Measurements from ENCODE around the gene KRT2.
"Not testable (repeated sequence)": the region's sequence is repeated elsewhere in the genome, so short reads cannot be mapped to it uniquely, and the experiment has no call there.

KRT2 gene

DNA sequence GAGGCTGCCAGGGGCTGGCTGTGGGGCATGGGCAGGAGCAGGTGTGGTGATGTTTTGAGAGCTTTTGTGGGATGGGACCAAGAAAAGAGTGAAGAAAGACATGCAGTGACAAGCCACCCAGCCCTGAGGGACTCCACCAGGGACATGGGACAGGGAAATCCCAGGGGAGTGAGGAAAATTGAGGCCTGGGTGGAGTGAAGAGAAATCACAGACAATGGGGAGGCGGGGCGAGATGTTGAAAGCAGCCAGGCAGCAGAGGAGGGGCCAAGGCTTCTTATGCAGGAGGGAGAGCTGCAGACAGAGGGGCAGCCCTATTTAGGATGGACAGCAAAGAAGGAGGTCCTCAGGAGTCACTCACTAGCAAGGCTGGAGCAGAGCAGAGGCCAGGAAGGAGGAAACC lies 32.4 kb upstream of the KRT2 start:
- DNase-seq (ENCODE audit: low read depth) = no peak

DNA sequence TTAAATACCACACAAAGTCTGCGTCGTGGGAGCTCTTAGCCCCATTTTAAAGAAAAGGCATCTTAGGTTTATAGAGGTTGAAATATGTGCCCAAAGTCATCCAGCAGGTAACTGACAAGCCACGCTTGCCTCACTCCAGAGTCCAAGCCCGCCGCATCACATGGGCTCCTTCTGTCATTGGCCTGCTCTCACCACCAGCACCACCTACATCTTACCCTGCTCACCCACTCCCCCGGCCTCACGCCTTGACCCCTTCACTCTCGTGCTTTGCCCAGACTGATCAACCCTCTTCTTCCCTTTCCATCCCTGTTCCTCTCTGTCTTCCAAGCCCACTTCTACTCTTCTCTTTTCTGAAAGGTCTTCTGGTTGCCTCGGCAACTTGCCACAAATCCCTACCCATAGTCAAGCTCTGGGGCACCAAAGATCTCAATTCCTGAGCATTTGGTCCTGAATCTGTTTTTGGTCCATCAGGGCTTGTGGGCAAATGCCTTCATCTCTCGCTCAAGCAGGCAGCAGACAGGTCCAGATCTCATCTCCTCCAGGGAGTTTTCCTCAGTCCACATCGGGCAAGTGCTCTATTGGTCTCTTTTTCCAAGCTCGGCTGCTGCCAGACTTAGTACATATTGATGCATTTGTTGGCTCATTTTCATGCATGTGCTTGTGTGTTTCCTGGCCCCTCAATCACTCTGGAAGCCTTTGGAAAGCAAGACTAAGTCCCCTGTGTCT lies 31.7 kb upstream of the KRT2 start:
- DNase-seq (ENCODE audit: low read depth) = no peak

DNA sequence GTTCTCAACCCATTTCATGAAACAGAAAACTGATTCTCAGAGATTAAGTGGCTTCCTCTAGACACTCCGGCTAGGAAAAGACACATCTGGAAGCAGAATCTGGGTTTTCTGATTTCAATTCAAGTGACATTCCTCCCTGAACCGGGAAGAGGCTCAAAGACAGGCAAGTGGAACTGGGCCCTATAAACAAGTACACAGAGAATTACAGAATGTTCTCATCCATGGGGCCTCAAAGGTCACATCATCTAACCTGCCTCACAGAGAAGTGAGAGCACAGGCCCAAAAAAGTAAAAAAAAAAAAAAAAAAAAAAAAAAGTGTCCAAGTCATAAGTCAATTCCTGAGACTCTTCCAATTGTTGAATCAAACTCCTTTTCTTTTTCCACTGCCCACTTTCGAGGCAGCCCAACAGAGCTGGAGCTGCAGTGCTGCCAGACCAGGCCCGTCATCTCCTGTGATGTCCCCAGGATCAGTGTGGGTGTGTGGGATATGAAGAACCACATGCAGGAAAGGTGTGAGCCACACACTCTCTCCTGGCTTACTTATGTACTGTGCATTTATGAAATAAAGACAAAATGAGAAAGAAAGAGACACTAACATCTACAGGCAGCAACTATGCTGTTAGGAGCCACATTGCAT lies 31.0 kb upstream of the KRT2 start:
- no peak for DNase-seq (ENCODE audit: low read depth)

DNA sequence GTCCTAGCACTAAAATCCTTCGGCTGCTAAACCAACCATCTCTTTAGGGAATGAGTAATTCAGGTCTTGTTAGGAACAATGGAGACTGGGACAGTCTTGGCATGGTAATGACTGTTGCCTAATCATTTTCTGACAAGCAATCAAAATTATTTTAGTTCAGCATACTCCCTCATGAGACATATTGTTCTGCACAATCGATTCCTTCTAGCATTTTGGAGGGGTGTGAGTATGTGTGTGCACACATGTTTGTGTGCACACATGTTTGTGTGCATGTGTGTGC lies 30.3 kb upstream of the KRT2 start:
- DNase-seq (ENCODE audit: low read depth) = no peak

DNA sequence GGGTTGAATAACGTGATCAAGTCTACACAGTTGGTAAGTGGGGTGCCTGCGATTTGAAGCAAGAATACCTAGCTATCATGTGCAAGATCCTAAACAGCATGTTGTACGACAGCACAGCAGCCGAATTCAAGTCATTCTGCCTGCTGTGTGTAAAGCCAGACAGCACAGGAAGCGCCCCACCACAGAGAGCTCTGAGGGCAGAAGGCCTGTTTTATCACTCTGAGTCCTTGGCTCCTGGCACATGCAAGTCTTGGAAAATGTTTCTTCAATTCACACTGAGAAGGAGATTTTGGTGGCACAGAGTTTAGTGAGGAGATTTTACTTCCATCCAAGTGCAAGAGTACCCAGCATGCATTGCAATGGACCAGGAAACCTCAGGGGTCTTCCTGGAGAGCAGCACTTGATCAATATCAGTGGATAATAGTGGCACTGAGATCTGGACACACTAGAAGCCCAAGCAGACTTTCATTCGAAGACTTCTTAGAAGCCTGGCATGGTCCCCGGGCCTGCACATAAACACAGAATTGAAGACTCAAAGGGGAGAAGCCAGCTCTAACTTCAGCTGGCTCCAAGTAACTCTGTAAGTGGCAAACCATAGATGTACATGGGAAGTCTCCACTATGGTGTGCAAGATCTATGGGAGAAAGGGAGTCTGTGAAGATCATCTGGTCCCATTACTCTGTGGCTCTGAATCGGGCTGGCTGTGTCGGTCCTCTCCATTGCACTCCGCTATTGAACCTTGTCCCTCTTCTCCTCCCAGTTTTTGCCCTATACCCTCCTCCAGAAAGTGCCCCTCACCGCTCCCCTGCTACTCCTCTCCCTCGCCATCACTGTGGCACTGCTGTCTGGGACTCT lies 29.7 kb upstream of the KRT2 start:
- no peak for DNase-seq (ENCODE audit: low read depth)

DNA sequence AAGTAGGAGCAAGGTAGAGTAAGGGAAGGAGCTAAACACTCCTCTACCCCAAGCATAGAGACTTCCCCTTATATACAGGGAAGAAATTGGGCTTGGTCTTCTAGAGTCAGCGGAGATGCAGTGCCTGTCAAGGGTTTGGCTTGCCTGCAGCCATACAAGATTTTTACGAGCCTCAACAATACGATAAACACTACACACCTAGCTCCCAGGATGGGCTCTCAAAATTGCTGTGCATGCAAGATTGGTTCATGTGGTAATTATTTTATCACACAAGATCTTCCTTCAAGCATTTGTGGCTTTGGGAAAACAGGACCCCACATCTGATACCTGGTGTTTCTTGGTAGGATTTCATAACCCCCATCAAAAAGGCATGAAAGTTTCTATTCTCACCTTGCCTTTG lies 28.4 kb upstream of the KRT2 start, which contains the start of gene KRT1:
TSS of gene KRT1 (minus strand) at position 45 of the 400 bp plus-strand sequence. CDS start 59 bp downstream, outside the sequence.
- DNase-seq (ENCODE audit: low read depth) = no peak

DNA sequence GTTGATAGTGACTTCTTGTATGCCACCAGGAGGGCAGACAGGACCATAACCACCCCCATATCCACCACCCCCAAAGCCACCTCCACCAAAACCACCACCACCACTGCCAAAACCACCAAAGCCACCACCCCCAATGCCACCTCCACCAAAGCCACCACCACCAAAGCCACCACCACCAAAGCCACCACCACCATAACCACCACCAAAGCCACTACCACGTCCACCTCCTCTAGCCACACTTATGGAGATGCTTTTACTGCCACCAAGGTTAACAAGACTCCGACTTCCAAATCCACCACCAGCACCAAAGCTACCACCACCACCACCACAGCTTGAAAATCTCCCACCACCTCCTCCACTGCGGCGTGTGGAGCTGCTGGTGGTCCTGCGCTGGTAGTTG lies 27.9 kb upstream of the KRT2 start:
- no peak for DNase-seq (ENCODE audit: low read depth)

DNA sequence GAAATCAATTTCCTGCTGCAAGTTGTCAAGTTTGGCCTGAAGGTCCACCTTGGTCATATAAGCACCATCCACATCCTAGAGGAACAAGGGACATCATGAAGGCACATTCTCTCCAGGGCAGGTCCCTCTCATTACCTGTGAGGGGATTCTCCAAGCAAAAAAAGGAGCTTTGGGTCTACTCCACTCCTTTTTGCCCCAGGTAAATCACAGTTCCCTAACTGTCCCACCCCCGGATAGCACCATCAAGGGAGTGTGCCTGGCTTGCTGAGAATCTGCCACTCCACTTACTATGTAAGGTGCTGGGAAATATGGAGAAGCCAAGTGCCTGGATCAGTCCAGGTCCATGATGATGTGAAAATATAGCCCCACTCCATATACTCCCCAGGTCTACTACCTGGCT lies 25.7 kb upstream of the KRT2 start:
- no peak for DNase-seq (ENCODE audit: low read depth)

DNA sequence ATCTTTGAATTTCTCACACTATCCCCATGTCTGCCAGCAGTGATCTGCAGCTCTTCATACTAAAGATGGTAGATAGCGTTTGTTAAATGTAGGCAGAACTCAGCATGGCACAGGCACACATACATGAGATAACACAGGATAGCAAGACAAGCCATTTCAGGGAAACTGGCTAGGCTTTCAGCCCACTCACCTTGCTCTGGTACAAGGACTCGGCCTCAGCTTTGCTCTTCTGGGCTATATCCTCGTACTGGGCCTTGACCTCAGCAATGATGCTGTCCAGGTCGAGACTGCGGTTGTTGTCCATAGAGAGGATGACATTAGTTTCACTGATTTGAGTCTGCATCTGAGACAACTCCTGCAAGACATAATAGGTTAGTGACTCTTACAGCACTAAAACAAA lies 25.1 kb upstream of the KRT2 start:
- DNase-seq (ENCODE audit: low read depth) = no peak

DNA sequence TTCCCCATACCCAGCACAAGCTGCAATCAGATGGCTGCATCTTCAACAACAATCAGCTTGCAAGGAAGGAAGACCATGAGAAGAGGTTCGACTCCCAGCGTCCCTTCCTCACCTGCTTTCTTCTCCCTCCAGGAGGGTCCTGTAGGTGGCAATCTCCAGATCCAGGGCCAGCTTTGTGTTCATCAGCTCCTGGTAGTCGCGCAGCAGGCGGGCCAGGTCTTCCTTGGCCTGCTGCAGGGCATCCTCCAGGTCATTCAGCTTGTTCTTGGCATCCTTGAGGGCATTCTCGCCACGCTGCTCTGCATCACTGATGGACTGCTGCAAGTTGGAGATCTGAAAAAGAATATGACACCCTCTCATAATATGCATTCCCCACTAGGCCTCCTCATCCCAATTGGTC lies 24.2 kb upstream of the KRT2 start:
- no peak for DNase-seq (ENCODE audit: low read depth)

DNA sequence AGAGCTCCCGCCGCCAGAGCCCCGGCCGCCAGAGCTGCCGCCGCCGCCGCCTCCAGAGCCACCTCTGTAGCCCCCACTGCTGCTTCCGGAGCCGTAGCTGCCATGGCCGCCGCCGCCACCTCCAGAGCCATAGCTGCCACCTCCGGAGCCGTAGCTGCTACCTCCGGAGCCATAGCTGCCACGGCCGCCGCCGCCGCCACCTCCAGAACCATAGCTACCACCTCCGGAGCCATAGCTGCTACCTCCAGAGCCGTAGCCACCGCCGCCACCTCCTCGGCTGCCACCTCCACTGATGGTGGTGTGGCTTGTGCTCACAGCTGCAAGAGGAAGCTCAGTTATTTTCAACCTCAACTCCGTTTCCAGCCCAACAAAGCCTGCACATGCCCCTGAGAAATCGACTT lies 23.3 kb upstream of the KRT2 start:
- DNase-seq (ENCODE audit: low read depth) = no peak

DNA sequence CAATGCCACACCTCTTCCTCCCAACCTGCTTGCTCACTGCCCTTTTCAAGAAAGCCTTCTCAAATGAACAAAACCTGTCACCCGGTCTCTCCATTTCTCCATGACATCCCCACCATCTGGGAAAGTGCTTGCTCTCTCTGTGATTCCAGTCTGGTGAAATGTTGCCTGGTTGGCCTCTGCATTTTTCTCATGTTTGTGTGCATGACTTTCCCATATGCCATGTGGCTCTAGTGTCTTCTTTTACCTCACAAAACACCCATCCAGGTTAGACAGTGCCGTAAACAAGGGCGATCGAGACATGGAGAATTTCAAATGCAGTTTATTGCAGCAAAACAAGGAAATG lies 22.4 kb upstream of the KRT2 start:
- DNase-seq (ENCODE audit: low read depth) = no peak

DNA sequence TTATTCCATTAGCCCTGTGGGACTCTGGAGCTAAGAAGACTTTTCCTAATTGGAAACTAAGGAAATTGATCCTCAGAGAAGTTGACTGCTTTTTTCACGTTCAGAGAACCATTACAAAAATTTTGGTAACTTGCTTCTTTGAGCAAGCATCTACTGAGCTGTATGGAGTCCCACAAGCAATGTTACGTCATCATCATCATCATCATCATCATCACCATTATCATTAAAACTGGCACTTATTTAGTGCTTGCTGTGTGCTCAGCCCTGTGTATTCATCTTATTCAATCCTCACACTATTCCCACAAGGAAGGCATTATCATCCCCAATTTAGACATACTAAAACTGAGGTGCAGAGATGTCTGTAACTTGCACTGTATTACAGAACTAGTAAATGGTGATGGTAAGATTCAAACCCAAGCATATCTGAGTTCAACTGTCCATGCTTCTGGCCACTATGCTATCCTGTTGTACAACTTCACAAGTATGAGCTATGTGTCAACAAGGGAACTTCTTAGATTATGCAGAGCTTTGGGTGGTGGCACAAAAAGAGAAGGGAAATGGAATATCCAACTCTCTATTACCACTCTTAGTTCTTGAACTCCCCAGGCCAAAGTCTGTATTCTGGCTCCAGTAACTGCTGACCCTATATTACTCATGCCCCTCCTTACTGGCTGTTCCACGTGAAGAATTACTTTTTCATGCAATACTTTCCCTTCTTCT lies 21.9 kb upstream of the KRT2 start:
- no peak for DNase-seq (ENCODE audit: low read depth)

DNA sequence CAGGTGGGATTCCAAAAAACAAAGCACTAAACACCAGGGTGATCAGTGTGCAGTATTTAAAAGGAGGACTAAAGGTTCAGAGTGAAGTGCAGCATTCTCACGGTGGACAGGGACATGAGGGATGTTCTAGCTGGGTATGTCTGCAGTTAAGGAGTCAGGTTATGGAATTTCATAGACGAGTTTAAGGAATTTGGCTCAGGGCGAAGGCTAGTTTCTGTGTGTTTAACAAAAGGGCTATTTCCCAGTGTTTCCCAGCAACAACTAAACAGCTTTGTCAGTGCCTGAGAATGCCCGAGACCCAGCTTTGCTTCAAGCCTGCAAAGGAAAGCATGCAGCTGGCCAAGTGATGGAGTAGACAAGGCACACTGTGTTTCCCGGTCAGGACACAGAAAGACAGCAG lies 21.2 kb upstream of the KRT2 start:
- no peak for DNase-seq (ENCODE audit: low read depth)

DNA sequence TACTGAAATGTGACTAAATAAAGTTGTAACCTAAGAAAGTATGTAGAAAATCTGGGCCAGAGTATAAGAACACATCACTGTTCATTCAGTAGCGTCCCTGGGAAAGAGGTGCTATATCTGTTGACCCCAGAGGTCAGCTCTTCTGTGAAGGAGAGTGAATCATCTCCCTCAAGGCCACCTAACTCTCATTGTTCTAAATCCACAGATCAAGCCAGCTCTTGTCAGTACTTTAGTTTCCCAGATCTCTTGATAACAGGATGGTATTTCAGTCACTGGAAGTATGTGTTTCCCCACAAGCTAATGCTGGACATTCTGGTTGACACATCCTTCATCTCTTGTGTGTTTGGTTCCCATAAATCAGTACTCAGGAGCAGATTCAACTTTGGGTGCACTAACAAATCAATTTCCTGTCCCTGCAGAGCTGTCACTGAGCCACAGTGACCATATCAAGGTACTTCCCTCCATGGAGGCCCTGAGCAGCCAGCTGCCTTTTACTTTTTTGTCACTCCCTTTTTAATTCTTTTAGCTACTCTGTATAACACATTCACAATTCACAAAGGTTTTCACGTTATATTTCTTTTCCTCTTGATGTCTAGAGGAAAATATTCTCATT lies 20.4 kb upstream of the KRT2 start:
- no peak for DNase-seq (ENCODE audit: low read depth)

DNA sequence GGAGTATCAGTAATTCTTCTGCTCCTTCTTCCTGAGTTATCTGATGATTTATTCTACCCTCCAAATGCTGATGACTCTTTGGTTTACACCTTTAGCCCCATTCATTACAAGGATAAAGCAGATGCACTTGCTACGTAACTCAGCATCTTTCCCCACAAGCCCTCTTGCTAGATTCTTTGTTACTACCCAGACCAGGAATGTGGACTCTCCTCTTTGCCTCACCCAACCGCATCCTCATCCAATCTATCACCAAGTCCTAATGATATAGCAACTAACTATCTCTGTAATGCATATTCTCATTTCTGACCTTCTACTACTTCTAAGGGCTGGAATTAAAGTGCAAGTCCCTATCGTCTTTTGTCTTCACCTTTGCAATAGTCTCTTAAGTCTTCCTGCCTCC lies 18.9 kb upstream of the KRT2 start:
- no peak for DNase-seq (ENCODE audit: low read depth)

DNA sequence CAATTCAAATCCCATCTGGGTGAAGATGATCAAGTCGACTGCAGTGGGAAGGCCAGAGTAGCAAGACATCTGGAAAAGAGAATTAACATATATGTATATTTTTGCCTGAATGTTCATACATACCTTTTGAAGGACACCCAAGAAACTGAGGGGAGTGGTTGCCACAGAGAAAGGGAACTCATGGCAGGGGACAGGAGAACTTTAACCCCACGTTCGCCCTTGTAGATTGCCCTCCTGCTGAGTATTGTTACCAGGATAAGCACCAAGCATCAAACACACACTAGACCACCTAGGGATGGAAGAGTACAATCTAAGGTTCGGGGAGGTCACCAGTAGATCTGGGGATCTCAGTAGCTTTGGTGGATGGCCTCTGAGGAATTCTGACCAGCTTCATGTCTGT lies 18.5 kb upstream of the KRT2 start:
- no peak for DNase-seq (ENCODE audit: low read depth)

DNA sequence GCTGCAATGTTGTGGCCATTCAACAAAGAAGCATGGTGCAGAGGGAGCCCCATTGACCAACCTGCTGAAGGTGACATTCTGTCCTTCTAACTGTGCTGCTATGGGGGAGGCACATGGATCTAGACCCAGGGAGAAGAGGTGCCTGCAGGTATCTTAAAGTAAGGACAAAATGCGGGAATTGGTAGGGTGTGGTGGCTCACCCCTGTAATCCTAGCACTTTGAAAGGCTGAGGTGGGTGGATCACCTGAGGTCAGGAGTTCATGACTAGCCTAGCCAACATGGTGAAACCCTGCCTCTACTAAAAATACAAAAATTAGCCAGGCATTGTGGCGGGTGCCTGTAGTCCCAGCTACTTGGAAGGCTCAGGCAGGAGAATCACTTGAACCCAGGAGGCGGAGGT lies 17.9 kb upstream of the KRT2 start:
- not testable (repeated sequence) for DNase-seq (ENCODE audit: low read depth)

DNA sequence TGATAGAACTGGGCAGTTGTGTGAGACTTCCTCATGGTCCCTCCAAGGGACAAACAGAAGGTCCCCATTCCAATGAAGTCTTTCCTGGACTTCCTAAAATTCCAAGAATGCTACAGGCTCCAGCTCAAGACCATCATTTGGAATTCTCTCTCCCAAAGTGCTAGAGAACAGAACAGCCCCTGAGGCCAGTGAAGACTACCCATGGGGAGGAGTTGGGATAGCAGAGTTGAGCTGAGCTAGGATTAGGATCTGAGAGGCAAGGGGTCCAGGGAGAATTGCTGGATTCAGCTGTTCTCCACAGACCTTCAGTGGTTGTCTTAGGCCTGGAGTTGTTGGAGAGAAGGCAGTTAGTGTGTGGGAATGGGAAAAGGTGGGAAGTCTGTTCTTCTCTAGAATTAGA lies 17.4 kb upstream of the KRT2 start:
- no peak for DNase-seq (ENCODE audit: low read depth)

DNA sequence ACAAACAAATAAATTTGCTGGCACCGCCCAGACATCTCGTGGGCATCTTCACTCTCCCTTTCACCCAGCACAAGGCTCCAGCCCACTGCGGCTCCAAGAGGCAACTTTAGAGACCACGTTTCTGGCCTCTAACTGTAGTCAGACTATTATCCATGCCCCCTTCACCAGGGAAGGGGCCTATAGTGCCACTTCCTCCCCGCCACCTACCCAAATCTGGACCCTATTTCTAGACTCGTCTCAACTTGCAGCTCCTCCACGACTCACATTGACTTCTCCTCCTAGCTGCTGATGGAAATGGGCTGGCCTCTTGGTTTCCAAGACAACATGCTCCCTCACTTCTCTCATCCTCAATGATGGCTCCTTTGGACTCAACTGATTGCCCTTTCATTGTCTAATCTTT lies 15.9 kb upstream of the KRT2 start:
- no peak for DNase-seq (ENCODE audit: low read depth)

DNA sequence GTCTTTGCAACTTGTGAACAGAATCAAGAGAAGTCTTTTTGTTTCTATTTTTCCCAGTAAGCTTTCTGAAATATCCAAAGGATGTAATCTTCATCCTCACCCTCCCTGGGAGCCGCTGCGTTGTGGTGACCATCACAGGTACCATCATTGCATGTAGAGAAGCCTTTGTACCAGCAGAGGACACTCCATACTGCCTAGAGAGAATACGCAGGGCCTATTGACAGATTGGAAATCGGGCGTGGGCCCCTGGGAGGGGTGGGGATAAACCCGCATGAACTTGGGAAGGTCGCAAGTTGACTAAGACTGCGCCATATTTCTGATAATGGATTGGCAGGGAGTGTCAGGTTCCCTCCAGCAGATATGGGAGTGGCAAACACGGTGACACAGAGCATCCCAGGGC lies 15.5 kb upstream of the KRT2 start:
- no peak for DNase-seq (ENCODE audit: low read depth)

DNA sequence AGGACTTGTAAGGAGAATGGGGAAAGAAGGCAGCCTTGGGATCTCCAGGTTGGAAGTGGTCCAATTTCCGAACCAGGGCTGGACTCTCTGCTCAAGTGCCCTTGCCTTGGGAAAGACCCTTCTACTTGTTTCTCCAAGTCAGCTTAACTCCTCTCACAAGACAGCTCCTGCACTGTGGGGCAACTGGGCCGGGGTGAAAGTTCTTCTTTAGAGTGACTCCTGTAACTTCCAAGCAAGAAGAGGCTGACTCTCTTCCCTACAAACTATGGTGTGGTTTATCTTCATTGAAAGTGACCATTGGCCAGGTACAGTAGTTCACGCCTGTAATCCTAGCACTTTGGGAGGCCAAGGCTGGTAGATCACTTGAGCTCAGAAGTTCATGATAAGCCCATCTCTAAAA lies 14.5 kb upstream of the KRT2 start:
- DNase-seq (ENCODE audit: low read depth) = no peak
